ENCODE measurements around the gene THAP7.
"Not testable (repeated sequence)": the region's sequence is repeated elsewhere in the genome, so short reads cannot be mapped to it uniquely, and the experiment has no call there.

The THAP7 gene

GRCh38 chr22:21012446-21013407, 10.8 kb upstream of the THAP7 start:
- DNase-seq = no peak

GRCh38 chr22:21010426-21011113, 8.7 kb upstream of the THAP7 start:
- DNase-seq = no peak

GRCh38 chr22:21009638-21010425, 7.9 kb upstream of the THAP7 start:
- no peak for DNase-seq

GRCh38 chr22:21009208-21009607, 7.3 kb upstream of the THAP7 start:
- not testable (repeated sequence) for DNase-seq

DNA sequence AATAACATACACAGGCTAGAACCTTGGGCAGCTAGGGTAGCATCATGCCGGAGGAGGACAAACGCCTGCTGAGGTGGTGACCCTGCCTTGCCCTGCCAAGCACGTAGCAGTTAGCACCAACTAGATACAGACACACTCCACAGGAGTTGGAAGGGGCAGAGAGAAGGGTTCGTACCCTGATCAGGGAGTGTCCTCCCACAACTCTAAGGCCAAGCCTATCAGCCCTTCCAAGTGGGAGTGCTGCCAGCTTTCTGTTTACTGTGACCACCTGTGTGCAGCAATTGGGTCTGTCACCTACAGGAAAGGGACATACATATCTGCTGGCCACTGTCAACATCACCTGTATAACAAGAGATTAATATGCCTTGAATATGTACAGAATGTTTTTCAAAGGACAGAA, 1.9 kb upstream of the THAP7 start:
- DNase-seq = no peak

DNA sequence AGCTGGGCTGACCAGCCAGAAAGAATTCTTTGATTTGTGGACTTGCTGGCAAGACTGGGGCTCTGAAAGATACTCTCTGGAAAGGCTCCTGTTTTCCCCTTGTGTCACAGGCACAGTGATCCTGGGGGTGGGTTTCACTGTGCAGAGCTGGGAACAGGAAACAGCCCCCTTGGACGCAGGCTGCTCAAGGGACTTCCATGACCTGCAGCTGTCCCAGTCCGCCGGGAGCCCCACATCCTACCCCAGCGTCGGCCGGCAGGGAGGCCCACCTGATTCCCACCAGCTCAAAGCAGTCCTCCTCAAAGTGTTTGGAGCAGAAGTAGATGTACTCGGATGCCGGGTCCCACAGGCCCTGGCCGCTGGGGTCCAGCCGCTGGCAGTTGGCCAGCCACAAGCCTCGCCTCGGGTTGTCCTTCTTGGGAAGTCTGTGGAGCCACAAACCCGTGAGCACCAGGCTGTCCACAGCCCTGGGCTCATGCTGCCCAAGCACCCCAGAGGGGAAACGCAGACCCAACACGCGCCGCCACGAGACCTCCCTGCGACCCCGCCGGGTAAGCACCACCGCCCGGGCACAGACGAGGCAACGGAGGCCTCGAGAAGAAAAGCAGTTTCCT, 824 bp downstream of the THAP7 start:
- no peak for DNase-seq

DNA sequence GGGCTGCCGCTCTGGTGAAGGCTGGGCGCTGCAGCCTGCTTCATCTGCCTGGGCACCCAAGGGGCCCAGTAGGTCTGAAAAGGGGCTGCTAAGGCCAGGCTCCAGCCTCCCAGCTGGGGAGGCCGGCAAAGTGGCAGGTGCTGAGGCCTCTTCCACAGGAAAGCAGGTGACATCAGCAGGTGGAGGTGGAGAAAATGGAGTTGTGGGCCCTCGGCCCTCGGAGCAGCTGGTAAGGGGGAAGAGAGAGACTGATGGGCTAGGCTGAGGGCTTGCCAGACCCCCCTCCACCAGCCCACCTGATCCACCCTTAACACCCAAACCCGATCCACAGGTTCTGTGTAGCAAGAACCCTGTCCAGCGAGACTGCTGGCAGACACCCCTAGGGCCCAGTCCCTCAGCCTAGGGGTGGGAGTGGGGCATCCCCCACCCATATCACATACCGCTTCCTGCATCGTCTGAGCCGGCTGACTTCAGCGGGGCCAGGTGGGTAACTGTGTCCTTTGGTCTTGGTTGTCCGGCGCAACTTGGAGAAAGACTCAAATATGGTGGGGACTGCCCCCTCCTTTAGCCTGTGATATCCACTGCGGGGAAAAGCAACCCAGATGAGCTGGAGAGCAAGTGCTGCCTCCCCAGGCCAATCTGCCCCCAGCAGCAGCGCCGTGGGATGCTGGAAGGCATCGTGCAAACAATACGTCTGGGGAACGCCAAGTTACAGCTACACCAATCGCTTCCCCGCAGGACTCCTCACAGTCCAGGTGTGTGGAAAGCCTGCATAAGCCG, 1.5 kb downstream of the THAP7 start:
- no peak for DNase-seq

DNA sequence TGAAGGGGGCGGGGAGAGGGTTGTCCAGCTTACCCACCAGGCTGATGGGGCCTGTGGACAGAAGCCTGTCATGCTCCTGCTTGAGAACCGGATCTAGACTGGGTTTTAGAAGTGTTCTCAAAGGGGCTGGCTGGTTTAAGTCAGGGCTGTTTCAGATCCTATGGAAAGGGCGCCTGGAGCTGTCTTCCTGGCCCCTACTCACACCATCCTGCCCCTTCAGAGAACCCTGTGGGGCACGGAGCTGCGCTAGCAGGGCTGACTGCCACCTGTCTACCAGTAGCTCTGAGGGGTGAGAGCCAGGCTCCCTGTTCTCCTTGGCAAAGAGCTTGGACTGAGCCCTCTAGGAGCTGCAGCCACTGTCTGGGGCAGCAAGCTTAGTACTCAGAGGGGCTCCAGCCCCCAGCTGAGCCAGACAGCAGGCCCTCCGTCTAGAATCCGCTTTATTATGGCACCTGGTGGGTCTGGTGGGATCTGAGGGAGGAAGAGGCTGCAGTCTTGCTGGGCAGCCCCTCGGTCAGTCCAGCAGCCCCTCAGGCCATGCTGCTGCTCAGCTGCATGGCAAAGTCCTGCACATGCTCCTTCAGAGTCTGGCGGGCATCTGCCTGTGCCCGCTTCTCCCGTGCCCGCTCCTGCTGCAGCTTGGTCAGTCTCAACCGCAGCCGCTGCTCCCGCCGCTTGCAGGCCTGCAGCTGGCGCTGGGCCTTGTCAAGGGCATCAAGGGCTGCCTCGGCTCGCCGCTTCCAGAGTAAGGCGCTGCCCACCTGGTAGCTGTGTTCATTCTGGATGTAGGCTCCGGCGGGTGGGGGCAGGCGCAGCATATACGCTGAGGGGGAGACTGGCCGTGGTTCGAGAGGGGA, 2.3 kb downstream of the THAP7 start:
- no peak for DNase-seq

- DNase-seq = no peak
Measured at GRCh38 chr22:20998411-20999336, 3.2 kb downstream of the THAP7 start.

DNA sequence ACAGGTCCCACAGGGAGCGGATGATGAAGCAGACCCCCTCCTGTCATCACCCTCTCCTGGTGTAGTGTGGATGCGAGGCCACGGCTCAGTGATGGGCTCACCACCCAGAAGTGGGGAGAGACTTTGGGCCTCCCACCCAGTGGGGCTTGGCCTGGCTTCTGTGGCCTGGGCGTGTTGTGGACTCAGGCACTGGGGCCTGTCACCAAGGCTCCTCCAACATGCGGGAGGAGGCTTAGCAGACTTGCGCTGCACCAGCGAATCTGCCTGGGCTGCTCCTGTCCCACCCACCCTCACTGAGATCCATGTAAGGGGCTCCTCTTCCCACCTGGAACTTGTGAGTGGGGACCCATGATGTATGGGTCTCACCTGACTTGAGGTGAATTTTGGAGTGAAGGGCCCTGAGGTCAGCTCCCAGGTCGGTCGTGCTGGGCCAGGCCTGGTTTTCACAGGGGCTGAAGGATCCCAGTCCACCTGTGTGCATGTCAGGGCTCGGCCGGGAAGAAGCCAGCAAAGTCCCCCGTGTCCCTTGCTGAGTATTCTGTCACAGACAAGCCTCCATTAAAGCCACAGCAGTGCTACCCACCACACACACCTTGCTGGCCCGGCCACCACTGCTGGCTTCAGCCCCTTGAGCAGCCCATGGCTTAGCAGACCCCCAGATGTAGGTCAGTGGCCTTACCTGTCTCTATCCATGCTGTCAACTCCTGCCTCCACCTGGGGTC, 4.2 kb downstream of the THAP7 start:
- no peak for DNase-seq

DNA sequence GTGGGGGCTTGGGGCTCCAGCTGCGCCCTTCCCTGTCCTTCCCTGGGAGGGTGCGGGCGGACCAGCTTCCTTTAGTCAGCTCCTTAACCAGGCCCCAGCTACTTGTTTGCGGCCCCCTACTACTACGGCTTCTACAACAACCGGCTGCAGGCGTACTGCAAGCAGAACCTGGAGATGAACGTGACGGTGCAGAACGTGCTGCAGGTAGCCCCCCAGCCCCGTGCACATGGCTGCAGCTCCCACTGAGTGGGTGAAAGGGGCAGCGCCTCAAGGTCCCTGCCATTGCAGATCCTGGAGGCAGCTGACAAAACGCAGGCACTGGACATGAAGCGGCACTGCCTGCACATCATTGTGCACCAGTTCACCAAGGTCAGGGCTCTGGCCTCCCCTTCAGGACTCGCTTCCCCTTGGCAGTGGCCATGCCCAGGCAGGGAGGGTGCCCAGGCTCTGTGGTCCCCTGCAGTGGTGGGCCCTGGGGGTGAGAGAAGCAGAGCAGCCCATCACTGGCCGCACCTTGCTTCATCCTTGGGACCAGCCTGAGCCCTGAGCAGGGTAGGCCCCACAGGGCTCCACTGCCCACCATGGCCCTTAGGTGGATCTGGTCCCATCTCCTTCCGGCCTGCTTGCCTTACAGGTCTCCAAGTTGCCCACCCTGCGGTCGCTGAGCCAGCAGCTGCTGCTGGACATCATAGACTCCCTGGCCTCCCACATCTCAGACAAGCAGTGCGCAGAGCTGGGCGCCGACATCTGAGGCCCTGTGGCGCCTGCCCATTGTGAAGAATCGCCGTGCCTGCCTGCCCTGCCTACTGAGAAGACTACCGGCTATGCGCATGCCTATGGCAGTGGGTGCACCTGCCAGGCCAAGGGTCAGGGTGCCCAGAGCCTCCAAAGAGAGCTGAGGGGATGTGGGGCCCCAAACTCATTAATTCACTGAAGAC, 5.1 kb downstream of the THAP7 start:
- no peak for DNase-seq

DNA sequence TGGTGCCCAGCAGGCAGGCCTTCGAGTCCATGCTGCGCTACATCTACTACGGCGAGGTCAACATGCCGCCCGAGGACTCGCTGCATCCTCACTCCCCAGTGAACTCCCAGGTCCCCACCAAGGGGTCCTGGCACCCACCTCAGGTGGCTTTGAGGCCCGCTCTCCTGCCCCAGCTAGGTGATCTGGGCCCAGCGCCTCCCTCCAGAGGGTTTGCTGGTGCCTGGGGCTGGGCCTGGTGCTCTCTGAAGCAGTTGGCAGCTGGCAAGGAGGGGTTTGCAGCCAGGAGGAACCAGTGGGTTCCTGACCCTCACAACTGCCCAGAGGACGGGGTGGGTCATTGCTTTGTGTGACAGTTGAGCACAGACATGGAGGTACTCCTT, 5.9 kb downstream of the THAP7 start:
- DNase-seq = no peak

- no peak for DNase-seq
Measured at GRCh38 chr22:20995329-20996030, 6.4 kb downstream of the THAP7 start.

DNA sequence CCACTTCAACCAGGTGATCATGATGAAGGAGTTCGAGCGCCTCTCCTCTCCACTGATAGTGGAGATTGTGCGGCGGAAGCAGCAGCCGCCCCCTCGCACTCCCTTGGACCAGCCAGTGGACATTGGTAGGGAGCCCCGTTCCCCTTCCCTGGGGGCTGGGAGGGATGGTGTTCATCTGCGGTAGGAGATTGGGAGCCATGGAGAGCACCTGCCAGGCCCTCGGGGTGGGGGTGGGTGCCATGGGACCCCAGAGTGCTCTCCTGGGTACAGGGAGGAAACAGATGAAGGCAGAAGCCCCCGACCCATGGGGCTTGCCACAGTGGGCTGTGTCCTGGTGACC, 7.0 kb downstream of the THAP7 start:
- no peak for DNase-seq

DNA sequence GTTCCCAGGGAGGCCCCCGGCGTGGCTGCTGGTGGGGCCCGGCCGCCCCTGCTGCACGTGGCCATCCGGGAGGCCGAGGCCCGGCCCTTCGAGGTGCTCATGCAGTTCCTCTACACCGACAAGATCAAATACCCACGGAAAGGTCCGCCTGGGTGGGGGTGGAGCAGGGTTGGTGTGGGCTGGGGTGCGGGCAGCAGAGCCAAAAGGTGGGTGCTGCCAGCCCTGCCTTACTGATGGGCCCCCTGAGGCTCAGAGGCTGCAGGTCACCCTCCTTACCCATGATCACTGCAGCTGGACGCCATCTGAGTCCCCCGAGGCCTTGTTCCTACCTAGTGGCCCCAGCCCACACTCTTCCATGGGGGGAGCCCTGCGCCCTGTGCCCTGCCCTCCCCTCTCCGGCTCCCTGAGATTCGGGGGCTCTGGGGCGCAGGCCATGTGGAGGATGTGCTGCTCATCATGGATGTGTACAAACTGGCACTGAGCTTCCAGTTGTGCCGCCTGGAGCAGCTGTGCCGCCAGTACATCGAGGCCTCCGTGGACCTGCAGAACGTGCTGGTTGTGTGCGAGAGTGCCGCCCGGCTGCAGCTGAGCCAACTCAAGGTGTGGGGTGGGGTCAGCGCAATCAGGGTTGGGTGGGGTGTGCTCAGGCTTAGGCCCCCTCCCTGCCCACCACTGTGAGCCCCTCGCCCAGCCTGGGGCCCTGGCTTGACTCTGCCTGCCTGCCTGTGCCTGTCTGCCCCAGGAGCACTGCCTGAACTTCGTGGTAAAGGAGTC, 7.6 kb downstream of the THAP7 start:
- DNase-seq = no peak

DNA sequence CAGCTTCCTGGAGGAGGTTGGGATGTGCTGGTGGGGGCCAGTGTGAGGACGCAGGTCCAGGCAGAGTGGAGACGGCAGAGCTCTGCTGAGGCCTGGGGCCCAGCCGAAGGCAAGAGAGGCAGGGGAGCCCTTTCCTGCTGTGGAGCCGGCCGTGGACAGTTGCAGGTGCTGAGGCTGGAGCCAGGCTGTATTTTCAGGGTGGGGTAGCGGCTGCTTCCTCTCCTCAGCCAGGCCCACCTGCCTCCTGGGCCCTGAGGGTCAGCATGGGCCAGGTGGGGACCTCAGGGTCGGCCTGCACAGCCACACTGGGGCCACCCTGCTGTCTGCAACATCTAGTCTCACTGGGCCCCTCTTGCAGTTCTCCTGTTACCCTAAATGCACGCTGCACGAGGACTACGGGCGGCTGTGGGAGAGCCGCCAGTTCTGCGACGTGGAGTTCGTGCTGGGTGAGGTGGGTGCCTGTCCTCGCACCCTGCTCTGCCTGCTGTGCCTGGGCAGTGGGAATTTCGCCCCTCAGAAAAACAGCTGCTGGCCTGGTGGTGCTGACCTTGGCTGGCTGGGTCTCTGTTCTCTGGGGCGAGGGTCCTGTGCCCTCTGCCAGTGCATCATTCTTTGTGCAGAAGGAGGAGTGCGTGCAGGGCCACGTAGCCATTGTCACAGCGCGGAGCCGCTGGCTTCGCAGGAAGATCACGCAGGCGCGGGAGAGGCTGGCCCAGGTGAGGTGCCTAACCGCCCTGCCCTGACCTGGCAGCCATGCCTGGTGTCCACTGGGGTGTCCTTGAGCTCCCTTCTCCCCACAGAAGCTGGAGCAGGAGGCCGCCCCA, 8.4 kb downstream of the THAP7 start:
- no peak for DNase-seq
